ENCODE data around the gene SLC9A4. TPM values are rescaled to one million over a fixed set of nuclear protein-coding genes. Genes with fewer than 3 reads are reported as not detected.

Gene SLC9A4
- total RNA-seq, 2 experiments from 2014 or later = 0.03 to 0.10 TPM

GRCh38 chr2:102486941-102487702 is 14.1 kb downstream of the SLC9A4 start:
- TF ChIP-seq EZH2phosphoT487 (IDR thresholded peaks at IDR 0.05; ENCODE audit: borderline replicate concordance, low read depth, low read length) (no peak), CTCF (conservative IDR thresholded peaks at IDR 0.05; ENCODE audit: low read length) (no peak)
- ChIA-PET CTCF (ENCODE audit: unreplicated experiment) (no interaction called here), POLR2A (no interaction called here)
- no peak overlapping the region for H2AFZ ChIP-seq (ENCODE audit: low read length)
- H3K9me3 ChIP-seq (ENCODE audit: low read length) = no peaks in the 10 kb centered on the region
- no peak overlapping the region for H3K27ac ChIP-seq (ENCODE audit: low read depth, low read length, poor library complexity, severe bottlenecking)
- no peaks in the 10 kb centered on the region for H4K20me1 ChIP-seq (ENCODE audit: insufficient read depth, low read length)
- no TSS peak for BruUV-seq (replicated peaks)
- no peaks in the 10 kb centered on the region for H3K9me2 ChIP-seq (ENCODE audit: insufficient read depth, low read length)
- H3K4me2 ChIP-seq (ENCODE audit: low read length) = no peak overlapping the region
- DNase-seq (ENCODE audit: low spot score) = no peak
- H3K79me2 ChIP-seq (ENCODE audit: insufficient read depth, low read depth, low read length) = no peaks in the 10 kb centered on the region
- no peak overlapping the region for H3K4me3 ChIP-seq (ENCODE audit: low read depth, low read length, poor library complexity, severe bottlenecking)
- intact Hi-C loops (cut with micrococcal nuclease; ENCODE audit: unreplicated experiment) = no loop called here
- no peaks in the 10 kb centered on the region for H3K36me3 ChIP-seq (ENCODE audit: insufficient read depth, low read length)
- no peaks in the 10 kb centered on the region for H3K4me1 ChIP-seq (ENCODE audit: insufficient read depth, low read length, poor library complexity, severe bottlenecking)

- no peak overlapping the region for H3K4me2 ChIP-seq (ENCODE audit: low read length)
- BruUV-seq (replicated peaks) = no TSS peak
- no peak overlapping the region for H2AFZ ChIP-seq (ENCODE audit: low read length)
- CTCF ChIA-PET (ENCODE audit: unreplicated experiment) = no interaction called here
- TF ChIP-seq EZH2phosphoT487 (IDR thresholded peaks at IDR 0.05; ENCODE audit: borderline replicate concordance, low read depth, low read length) = no peak
- no peak for TF ChIP-seq CTCF (conservative IDR thresholded peaks at IDR 0.05; ENCODE audit: low read length)
- no peak overlapping the region for H3K4me3 ChIP-seq (ENCODE audit: low read depth, low read length, poor library complexity, severe bottlenecking)
- no peaks in the 10 kb centered on the region for H3K36me3 ChIP-seq (ENCODE audit: insufficient read depth, low read length)
- intact Hi-C loops (cut with micrococcal nuclease; ENCODE audit: unreplicated experiment) = no loop called here
- H3K9me2 ChIP-seq (ENCODE audit: insufficient read depth, low read length) = no peaks in the 10 kb centered on the region
- H3K4me1 ChIP-seq (ENCODE audit: insufficient read depth, low read length, poor library complexity, severe bottlenecking) = no peaks in the 10 kb centered on the region
- no peaks in the 10 kb centered on the region for H3K9me3 ChIP-seq (ENCODE audit: low read length)
- no peak overlapping the region for H3K27ac ChIP-seq (ENCODE audit: low read depth, low read length, poor library complexity, severe bottlenecking)
- POLR2A ChIA-PET = no interaction called here
- DNase-seq (ENCODE audit: low spot score) = no peak
- no peaks in the 10 kb centered on the region for H4K20me1 ChIP-seq (ENCODE audit: insufficient read depth, low read length)
- no peaks in the 10 kb centered on the region for H3K79me2 ChIP-seq (ENCODE audit: insufficient read depth, low read depth, low read length)
Observed at GRCh38 chr2:102487761-102488462, 14.9 kb downstream of the SLC9A4 start.

- H3K9me2 ChIP-seq (ENCODE audit: insufficient read depth, low read length) = no peaks in the 10 kb centered on the region
- DNase-seq (ENCODE audit: low spot score) = no peak
- BruUV-seq (replicated peaks) = no TSS peak
Observed at GRCh38 chr2:102489646-102490045, 16.6 kb downstream of the SLC9A4 start.

More at GRCh38 chr2:102489646-102490045, 16.6 kb downstream of the SLC9A4 start:
- Histone ChIP-seq H2AFZ (ENCODE audit: low read length) (no peak overlapping the region), H3K79me2 (ENCODE audit: insufficient read depth, low read depth, low read length) (no peaks in the 10 kb centered on the region), H3K4me1 (ENCODE audit: insufficient read depth, low read length, poor library complexity, severe bottlenecking) (no peaks in the 10 kb centered on the region), H4K20me1 (ENCODE audit: insufficient read depth, low read length) (no peaks in the 10 kb centered on the region), H3K4me3 (ENCODE audit: low read depth, low read length, poor library complexity, severe bottlenecking) (no peak overlapping the region), H3K36me3 (ENCODE audit: insufficient read depth, low read length) (no peaks in the 10 kb centered on the region), H3K4me2 (ENCODE audit: low read length) (no peak overlapping the region), H3K27ac (ENCODE audit: low read depth, low read length, poor library complexity, severe bottlenecking) (no peak overlapping the region), H3K9me3 (ENCODE audit: low read length) (no peaks in the 10 kb centered on the region)
- ChIA-PET CTCF (ENCODE audit: unreplicated experiment) (no interaction called here), POLR2A (no interaction called here)
- no peak for TF ChIP-seq EZH2phosphoT487 (IDR thresholded peaks at IDR 0.05; ENCODE audit: borderline replicate concordance, low read depth, low read length)
- TF ChIP-seq CTCF (conservative IDR thresholded peaks at IDR 0.05; ENCODE audit: low read length) = no peak
- intact Hi-C loops (cut with micrococcal nuclease; ENCODE audit: unreplicated experiment) = no loop called here
